HG03354 (cell line): ENCODE data around the gene RNU6-9.
A peak's percentile ranks its signal among the peaks of the same experiment; 100 is the strongest.

Experiments used
- ATAC-seq: cut with Tn5 transposase; IDR thresholded peaks from one replicate; pipeline ENCODE4 v1.9.1; 2021; ENCODE audit warnings: mild to moderate bottlenecking; ENCODE audit not compliant: unreplicated experiment, poor library complexity, severe bottlenecking

RNU6-9 gene

DNA sequence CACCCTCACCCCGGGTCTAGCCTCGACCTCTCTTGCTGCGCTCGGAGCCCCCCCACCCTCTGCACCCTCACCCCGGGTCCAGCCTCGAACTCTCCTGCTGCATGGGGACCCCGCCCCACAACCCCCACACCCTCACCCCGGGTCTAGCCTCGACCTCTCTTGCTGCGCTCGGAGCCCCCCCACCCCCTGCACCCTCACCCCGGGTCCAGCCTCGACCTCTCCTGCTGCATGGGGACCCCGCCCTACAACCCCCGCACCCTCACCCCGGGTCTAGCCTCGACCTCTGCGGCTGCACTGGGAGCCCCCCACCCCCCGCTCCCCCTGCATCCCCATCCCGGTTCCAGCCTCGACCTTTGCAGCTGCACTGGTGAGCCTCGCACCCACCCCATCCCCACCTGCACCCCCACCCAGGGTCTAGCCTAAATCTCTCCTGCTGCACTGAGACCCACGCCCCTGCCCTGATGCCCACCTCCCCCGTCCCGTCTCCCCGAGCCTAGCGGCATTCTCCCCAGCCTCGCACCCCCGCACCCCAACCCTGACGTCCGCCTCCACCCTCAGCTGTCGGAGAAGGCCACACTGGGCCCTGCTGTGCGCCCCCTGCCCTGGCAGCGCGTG is 32.0 kb upstream of the RNU6-9 start:
- no peak for ATAC-seq

DNA sequence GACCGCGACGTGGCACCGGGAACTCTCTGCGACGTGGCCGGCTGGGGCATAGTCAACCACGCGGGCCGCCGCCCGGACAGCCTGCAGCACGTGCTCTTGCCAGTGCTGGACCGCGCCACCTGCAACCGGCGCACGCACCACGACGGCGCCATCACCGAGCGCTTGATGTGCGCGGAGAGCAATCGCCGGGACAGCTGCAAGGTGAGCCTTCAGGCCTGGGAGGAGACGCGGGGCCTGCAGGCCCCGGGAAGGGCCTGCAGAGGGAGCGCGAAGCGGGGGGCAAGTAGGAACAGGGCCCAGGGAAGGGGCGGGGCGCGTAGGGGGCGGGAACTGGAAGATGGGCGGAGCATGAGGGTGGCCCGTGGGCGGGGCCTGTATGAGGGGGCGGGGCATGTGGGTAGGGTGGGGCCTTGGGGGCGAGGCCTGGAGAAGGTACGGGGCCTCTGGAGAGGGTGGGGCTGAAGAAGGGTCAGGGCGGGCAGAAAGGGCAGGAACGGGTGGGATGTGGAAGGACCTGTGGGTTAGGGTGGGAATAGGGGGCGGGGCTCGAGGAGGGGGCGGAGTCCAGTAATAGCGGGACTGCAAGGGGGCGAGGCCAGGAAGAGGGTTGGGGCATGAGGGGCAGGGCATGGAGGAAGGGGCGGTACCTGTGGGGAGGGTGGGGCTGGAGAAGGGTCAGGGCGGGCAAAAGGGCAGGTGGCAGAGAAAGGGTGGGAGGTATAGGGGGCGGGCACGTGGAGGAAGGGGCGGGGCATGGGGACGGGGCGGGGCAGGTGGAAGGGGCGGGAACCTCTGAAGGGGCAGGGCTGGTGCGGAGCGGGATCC is 31.3 kb upstream of the RNU6-9 start:
- ATAC-seq: no peak

DNA sequence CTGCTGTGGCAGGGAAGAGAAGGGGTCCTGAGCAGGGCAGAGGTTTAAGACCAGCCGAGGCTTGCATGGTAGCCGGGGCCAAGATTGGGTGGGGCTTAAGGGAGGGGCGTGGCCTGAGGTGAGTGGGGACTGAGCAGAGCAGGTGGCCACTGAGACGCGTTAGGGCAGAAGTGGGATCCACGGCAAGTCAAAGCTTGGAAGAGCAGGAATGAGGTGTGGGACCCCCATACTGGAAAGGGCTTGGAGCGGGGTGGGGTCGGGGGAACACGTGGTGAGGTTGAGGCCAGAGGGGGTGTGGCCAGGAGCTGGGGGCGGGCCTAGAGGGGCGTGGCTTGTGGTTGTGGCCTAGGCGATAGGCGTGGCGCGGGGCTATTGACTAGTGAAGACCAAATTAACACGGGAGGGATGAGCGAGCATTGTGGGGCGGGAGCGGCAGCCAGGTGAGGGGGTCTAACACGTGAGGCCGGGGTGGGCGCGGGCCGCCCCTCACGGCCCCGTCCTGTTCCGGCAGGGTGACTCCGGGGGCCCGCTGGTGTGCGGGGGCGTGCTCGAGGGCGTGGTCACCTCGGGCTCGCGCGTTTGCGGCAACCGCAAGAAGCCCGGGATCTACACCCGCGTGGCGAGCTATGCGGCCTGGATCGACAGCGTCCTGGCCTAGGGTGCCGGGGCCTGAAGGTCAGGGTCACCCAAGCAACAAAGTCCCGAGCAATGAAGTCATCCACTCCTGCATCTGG is 30.5 kb upstream of the RNU6-9 start:
- ATAC-seq: no peak

DNA sequence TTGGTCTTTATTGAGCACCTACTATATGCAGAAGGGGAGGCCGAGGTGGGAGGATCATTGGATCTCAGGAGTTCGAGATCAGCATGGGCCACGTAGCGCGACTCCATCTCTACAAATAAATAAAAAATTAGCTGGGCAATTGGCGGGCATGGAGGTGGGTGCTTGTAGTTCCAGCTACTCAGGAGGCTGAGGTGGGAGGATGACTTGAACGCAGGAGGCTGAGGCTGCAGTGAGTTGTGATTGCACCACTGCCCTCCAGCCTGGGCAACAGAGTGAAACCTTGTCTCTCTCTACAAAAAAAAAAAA is 30.0 kb upstream of the RNU6-9 start:
- ATAC-seq: no peak

DNA sequence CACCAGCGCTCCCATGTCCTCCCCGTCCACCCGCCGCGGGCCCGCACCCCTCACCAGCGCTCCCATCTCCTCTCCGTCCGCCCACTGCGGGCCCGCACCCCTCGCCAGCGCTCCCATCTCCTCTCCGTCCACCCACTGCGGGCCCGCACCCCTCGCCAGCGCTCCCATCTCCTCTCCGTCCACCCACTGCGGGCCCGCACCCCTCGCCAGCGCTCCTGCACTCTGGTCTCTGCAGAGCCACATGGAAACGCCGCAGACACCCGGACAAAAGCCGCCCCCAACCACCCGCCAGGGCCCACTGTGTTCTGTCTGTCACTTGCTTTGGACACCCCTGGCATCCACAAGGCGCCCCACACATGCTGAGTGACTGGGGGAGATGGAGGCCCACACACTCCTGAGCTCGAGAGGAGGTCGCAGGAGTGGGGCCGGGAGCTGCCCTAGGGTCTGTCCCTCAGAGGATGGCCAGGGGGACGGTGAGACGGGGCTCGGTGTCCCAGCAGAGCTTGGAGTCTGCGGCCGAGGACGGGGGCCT is 26.4 kb upstream of the RNU6-9 start:
- no peak for ATAC-seq

DNA sequence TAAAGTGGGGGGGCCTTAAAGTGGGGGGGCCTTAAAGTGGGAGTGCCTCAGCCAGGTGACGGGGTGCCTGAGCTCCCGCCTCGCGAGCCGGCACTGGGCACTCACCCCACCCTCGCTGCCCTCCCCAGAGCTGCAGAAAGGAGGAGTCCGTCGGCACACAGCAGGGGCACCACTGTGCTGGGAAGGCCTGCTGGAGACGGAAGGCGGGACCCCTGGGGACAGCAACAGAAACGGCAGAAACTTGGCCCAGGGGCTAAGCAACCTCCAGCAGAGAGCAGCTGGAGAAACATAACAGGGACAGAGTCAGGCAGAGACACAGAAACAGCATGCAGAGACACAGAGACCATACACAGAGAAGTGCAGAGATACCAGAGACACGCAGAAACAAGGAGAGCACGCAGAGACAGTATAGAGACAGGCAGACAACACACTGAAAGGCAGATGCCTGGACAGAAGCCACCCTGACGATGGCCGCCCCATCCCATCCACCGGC is 25.9 kb upstream of the RNU6-9 start:
- ATAC-seq: no peak

DNA sequence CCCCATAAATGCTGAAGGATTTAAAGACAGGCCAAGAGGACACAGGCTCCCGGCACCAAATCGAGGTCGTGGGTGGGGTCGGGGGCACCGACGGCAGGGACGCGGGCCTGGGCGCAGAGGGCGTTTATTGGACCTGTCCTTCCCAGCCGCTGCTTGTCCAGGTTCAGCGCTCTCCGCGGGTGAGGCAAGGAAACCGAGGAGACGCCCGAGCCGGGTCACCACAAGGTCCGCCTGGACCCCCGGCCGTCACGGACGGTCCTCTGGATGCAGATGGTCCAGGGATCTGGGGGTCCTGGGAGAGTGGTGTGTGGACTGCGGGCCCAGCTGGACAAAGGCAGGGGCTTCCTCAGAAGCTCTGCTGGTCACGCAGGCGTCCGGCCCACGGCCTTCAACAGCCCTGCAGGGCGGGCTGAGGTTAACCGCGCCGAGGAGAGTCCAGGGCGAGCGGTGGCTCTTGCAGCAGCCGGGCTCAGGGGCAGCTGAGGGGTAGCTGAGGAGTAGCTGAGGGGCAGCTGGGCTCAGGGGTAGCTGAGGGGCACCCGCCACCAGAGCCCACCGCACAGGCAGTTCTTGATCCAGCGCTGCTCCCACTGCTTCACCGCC is 25.3 kb upstream of the RNU6-9 start:
- ATAC-seq: no peak

DNA sequence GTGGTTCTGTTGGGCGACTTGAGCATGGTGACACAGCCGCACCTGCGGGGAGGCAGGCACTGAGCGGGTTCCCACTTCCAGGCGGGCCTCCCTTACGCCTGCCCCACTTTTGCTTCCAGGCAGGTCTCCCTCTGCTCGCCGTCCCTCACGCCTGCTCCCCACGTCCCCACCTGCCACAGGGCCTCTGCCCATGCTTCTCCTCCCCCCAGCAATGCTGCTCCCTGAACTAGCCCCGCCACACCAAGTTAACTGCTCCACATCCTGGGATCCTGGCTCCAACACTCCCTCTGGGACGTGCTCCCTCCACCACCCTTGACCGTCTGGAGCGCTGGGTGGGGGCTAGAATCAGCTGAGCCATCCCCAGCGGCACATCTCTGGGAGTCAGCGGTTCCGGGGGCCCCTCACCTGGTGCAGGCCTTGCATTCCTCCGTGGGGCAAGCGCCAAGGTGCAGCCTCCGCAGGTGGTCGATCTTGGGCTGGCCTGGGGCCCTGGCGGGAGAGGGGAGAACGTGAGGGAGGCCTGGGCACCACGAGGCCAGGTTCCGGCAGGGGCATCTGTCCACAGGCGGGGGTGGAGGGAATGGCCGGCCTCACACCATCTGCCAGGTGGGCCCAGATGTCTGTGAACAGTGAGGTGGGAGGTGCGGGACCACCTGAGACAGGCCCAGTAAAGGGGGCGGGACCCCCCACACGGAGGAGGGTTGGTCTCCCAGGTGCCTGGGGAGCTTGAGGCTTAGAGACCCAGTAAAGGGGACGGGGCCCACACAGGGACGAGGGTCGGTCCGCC is 24.6 kb upstream of the RNU6-9 start:
- ATAC-seq: no peak

DNA sequence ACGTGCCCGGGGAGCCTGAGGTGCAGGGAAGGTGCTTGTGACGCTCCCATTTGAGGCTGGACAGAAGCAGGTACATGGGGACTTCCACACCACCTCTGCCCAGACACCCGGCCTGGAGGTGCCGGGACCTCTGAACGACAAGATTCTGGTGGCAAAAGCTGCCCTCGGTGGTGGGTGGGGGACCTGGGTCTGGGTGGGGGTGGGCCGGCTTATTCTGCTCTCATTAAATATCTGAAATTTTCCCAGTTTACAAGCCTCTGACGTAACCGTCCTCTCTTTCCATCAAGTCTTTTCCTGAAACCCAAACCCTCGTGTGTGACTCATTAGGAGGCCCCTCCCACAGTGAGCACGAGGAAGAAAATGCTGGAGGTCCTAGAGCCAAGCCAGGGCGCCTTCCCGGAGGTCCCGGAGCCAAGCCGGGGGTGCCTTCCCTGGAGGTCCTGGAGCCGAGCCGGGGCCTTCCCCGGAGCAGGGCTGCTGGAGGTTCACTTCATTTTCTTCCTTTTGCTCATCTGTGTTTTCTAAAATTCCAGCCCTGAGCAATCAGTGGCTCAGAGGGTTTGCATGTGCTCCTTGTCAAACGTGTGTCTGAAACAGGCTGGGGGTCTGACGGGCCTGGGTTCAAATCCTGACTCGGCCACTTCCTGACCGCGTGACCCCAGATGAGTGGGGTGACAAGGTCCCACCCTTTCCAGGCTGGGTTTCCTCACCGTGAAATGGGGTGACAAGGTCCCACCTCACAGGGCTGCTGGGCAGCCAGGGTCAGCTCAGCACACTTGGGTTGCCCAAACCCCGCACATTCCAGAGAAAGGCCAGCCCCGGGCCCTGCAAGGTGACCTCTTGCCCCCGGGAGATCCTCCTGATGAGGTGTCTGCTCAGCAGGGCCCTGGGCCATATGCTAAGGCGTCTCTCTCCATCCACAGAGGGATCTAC is 23.8 kb upstream of the RNU6-9 start:
- ATAC-seq: no peak

DNA sequence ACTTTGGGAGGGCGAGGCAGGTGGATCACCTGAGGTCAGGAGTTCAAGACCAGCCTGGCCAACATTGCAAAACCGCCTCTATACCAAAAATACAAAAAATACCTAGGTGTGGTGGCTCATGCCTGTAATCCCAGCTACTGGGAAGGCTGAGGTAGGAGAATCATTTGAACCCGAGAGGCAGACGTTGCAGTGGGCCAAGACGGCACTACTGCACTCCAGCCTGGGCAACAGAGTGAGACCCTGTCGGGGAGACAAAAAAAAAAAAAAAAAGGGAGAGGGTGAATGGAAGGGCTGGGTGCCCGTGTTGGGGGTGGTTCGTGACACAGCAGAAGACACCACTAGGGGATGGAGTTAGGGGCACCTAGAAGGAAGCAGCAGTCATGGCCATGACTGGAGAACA is 23.0 kb upstream of the RNU6-9 start:
- no peak for ATAC-seq

DNA sequence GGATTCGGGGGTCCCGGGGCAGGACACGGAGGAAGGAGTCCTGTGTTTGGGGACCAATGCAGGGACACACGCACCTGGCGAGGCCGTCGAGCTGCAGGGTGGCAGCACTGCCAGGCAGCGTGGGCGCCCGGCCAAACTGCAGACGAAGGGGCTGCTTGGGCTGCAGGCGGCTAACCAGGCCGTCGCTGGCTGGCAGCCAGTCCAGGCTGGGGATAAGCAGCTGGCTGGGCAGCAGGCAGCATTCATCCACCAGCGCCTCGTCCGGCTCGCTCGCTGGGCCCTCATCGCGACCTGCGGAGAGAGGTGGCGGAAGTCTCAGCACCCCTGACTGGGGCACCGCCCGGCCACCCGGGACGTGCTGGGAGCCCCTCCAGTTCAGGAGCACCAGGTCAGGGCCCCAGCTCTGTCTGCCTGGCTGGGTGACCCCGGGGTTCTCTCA is 22.3 kb upstream of the RNU6-9 start:
- no peak for ATAC-seq

DNA sequence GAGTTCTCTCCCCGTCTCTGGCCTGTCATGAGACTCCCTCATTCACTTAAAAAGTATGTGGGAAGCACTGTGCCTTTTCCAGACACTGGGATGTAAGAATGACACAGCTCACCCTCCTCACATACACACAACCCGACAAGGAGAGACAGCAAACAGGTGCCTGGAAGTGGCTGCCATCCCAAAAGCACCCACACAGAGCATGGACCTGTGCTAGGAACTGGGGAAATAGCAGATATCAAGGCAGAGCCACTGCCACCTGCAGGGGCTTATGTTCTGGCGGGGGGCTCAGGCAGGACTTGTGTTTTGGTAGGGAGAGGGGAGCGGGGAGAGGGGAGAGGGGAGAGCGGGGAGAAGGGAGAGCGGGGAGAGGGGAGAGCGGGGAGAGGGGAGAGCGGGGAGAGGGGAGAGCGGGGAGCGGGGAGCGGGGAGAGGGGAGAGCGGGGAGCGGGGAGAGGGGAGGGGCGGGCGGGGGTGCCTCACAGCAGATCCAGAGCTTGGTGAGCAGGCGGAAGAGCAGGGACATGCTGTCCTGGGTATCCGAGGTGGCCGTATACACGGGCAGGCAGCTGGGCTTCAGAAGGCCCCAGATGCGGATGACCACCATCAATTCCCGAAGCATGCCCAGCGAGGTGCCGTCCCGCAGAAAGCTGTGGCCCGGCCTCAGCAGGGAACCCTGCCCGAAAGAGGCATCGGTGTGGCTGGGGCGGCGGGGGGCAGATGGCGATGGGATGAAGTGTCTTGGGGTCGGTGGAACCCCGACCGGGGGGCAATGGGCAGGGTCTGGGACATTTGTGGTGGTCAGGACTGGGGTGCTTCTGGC is 21.6 kb upstream of the RNU6-9 start:
- peak; percentile 11 for ATAC-seq

DNA sequence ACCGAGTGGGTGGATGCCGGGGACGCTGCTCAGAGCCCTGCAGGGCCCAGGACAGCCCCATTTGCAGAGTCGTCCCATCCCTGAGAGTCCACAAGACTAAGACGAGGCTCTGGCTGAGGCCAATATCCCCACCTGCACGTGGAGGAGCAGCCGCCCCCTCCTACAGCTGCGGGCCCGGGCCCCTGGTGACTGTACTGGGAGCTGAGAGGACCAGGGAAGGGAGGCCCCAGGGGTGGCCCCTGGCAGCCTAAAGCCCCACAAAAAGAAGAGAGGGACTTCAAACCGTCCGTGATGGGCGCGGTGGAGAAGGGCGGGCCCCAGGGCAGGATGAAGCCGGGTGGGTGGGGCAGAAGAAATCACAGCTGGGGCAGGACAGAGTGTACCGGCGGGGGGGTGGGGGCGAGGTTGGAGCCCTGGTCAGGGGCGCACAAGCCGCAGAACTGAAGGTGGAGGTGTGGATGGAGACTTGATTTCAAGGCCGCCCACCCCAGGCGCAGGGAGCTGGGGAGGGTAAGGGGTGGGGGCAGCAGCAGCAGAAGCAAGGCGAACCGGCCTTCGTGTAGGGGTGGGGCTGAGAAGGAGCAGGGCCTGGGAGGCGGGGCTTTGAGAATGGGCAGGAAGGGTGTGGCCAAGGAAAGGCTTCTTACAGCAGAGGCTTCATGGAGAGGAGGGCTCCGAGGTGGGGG is 20.9 kb upstream of the RNU6-9 start:
- ATAC-seq: peak; percentile 52

DNA sequence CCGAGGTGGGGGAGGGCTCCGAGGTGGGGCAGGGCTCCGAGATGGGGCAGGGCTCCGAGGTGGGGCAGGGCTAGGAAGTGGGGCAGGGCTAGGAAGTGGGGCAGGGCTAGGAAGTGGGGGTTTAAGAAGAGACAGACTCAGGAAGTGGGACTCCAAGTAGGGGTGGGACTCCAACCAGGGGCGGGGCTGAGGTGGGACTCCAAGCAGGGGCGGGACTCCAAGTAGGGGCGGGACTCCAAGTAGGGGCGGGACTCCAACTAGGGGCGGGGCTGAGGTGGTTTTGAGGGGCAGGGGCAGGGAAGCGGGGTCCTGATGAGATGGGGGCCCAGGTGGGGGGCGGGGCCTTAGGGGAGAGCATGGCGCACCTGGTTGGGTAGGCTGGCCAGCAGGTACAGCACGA is 20.2 kb upstream of the RNU6-9 start:
- no peak for ATAC-seq

DNA sequence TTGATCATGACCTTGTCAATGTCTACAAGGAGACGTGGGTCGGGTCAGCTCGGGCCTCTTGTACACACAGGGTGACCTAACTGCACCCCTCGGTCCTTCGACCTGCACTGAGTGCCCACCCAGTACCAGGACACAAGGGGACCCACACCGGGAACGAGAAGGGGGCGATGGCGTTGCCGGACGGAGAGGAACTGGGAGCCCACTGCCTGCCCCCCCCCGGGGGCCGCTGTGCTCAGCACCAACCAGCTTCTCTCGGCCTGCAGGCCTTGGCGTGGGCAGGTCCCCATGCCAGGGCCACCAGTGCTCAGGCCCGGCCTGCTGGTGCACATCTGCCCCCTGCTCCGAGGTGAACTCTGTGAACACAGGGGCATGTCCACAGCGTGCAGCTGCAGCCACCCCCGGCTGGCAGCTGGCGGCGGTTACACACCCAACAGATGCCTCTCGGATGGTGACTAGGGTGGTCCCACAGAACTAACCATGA is 19.7 kb upstream of the RNU6-9 start:
- no peak for ATAC-seq

DNA sequence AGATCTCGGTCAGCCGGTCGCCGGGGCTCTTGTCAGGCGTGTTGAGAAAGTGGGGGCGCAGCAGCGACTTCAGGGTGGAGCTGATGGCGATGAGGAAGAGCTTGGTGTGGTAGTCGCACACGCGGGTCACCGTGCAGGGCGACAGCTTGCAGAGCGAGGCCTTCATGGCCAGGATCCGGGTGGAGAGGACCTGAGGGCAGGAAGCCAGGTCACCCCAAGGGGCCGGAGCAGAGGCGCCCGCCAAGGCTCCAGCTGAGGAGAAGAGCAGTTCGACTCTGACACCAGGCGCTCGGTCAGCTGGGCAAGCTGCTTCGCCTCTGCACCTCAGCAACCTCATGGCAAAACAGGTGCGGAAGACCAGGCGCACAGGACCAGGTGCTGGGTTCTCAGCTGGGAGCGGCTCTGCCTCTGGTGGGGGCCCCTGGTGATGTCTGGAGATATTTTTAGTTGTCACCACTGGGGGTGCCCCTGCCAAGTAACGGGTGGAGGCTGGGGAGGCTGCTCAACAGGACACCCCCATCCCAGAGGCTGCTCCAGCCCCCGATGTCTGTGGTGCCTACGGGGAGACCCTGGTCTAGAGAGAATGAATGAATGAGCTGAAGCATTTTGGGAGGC is 17.9 kb upstream of the RNU6-9 start:
- no peak for ATAC-seq

DNA sequence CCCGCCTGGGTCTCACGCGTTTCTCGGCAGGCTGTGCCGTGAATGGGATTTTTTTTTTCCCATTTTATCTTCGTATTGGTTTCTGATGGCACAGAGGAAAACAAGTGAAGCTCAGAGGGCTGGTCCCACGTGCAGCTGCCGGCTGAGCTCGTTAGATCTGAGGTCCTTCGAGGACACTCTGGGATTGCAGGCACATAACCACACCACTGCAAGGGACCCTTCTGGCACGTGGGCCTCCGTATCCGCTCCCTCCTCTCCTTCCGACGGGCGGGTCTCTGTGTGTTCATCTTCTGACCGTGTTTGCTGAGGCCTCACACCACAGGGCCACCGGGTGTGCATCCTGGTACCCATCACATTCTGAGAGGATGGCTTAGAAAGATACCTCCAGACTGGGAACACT is 17.2 kb upstream of the RNU6-9 start:
- ATAC-seq: no peak
